GM13976 (cell line): ENCODE results near the gene SLC27A5.
A peak's percentile ranks its signal among the peaks of the same experiment; 100 is the strongest.
"Not testable (repeated sequence)": the region's sequence is repeated elsewhere in the genome, so short reads cannot be mapped to it uniquely, and the experiment has no call there.

Source experiments
- DNase-seq: peaks from one replicate; pipeline ENCODE4 v3.0.0; 2012; ENCODE audit warnings: low spot score
- CTCF ChIP-seq: IDR thresholded peaks from 2 replicates; pipeline ENCODE4 v1.5.1; 2012; ENCODE audit warnings: borderline replicate concordance, mild to moderate bottlenecking; ENCODE audit not compliant: insufficient read depth; ENCODE audit errors: extremely low read depth, missing control alignments, control extremely low read depth
- in situ Hi-C: fragments of 300-500 bp; cut with MboI; formaldehyde crosslinking; loops from one replicate; pipeline ENCODE4 v1.12.0; 2022; ENCODE audit warnings: low sequenced_read_pairs, mixed read lengths, inconsistent platforms; ENCODE audit not compliant: unreplicated experiment

SLC27A5 gene

DNA sequence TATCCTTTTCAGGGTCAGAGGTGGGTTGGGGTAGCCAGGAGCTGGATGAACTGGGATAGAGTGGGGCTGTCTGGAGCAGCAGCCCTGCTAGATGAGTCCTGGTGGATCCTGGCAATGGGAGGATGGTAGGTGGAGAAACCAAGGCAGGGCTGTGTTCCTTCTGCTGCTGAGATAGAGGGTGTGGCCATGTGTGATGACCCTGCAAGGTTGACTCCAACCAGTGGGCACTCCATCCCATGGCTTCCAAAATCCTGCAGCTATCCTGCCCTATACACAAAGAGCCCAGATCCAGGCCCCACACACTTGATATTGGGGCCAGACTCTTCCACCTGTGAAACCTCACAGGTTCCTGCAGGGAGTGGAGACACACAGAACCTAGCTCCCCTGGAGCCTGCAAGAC, 38.0 kb downstream of the SLC27A5 start:
- no peak for TF ChIP-seq CTCF
- in situ Hi-C loops: no loop called here
- DNase-seq: no peak

DNA sequence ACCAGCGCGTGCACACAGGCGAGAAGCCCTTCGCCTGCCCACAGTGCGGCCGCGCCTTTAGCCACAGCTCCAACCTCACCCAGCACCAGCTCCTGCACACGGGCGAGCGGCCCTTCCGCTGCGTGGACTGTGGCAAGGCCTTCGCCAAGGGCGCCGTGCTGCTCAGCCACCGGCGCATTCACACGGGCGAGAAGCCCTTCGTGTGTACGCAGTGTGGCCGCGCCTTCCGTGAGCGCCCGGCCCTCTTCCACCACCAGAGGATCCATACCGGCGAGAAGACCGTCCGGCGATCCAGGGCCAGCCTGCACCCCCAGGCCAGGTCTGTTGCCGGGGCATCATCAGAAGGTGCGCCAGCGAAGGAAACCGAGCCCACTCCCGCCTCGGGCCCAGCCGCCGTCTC, 40.1 kb downstream of the SLC27A5 start:
- no peak for DNase-seq
- TF ChIP-seq CTCF: no peak
- in situ Hi-C loops: no loop called here

GRCh38 chr19:58470837-58471543, 40.8 kb downstream of the SLC27A5 start:
- in situ Hi-C loops, DNase-seq: not testable (repeated sequence)

- TF ChIP-seq CTCF: no peak
- DNase-seq: no peak
- in situ Hi-C loops: no loop called here
These were observed 42.4 kb downstream of the SLC27A5 start for GRCh38 chr19:58469241-58470013.

DNA sequence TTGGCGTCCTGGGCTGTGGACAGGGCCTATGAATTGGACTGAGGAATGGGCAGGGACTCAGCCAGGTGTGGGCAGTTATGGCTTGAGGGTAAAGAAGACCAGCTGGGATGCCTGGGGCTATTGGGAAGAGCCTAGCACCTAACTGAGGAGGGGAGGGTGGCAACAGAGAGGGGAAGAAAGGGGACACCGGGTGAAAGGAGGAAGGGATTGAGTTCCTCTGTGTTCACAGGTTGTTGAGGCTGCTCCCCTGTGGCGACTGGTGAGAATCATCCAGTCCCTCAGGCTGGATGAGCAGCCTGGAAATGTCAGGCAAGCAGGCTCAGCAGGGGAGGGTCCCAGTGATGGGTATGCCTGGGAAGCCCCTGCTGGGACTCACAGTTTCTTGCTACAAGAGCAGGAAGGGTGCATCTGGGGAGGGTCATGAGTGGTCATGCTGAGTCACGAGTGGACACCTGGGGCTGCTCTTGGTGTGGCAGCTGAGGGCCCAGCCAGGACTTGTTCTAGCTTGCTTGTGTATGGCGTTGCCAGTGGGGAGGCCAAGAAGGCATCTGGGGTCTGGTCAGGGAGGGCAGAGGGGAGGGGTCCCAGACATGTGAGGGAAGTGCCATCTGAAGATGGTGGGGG, 43.5 kb downstream of the SLC27A5 start:
- in situ Hi-C loops: no loop called here
- DNase-seq: no peak
- TF ChIP-seq CTCF: no peak

DNA sequence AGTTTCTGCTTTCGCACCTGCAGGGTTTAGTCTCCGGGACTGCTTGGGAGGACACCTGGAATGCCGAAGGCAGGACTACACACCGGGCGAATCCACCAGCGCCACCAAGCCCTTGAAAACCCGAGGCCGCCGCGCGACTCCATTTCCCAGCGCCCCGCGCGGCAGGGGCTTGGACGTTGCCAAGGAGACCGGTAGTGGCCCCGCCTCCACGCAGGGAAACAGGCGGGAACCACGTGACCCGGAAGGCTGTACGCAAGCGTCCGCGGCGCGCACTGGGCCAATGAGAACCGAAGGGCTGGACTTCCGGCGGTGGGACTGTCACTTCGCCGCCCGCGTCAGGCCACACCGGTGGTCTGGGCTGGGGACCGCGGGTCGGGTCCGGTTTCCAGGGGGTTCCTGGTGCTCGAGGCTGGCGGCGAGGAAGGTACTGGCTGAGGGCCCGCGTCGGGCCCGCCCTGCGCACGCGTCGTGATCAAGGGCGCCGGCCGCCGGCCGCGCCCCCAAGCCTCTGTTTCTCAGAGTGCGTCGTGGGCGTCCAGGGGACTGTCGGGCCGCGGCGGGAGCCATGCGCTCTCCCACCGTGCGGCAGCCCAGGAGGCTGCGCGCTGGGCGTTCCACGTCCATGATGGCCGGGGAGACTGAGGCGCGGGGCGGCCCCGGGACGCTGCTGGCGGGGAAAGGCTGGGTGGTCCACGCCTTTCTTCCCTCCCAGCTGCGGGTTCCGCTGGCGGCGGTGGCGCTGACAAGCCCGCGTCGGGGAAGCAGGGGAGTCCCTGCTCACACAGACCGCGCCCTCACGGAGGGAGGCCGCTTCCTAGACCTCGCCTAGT, 44.8 kb downstream of the SLC27A5 start, which contains the start of gene ZNF324:
TSS of gene ZNF324 (plus strand) at position 321 of the 830 bp plus-strand sequence. CDS start 2,106 bp downstream, outside the sequence.
- peak; percentile 4 for TF ChIP-seq CTCF
- DNase-seq: peak; percentile 99
- in situ Hi-C loops: no loop called here
